ENCODE data around the gene BAHCC1. TPM values are rescaled to one million over a fixed set of nuclear protein-coding genes. Genes with fewer than 3 reads are reported as not detected.

The BAHCC1 gene
- total and polyA plus RNA-seq, 9 of the 15 experiments (the other 6 are each of a cell fraction or from before 2014, with no cell fraction given), result 0.14 to 26.9 (median 5.0) TPM

- TF ChIP-seq ZFP91 (CRISPR knock-in tag; IDR thresholded peaks at IDR 0.05), result no peak
- TF ChIP-seq, protein P1, sequence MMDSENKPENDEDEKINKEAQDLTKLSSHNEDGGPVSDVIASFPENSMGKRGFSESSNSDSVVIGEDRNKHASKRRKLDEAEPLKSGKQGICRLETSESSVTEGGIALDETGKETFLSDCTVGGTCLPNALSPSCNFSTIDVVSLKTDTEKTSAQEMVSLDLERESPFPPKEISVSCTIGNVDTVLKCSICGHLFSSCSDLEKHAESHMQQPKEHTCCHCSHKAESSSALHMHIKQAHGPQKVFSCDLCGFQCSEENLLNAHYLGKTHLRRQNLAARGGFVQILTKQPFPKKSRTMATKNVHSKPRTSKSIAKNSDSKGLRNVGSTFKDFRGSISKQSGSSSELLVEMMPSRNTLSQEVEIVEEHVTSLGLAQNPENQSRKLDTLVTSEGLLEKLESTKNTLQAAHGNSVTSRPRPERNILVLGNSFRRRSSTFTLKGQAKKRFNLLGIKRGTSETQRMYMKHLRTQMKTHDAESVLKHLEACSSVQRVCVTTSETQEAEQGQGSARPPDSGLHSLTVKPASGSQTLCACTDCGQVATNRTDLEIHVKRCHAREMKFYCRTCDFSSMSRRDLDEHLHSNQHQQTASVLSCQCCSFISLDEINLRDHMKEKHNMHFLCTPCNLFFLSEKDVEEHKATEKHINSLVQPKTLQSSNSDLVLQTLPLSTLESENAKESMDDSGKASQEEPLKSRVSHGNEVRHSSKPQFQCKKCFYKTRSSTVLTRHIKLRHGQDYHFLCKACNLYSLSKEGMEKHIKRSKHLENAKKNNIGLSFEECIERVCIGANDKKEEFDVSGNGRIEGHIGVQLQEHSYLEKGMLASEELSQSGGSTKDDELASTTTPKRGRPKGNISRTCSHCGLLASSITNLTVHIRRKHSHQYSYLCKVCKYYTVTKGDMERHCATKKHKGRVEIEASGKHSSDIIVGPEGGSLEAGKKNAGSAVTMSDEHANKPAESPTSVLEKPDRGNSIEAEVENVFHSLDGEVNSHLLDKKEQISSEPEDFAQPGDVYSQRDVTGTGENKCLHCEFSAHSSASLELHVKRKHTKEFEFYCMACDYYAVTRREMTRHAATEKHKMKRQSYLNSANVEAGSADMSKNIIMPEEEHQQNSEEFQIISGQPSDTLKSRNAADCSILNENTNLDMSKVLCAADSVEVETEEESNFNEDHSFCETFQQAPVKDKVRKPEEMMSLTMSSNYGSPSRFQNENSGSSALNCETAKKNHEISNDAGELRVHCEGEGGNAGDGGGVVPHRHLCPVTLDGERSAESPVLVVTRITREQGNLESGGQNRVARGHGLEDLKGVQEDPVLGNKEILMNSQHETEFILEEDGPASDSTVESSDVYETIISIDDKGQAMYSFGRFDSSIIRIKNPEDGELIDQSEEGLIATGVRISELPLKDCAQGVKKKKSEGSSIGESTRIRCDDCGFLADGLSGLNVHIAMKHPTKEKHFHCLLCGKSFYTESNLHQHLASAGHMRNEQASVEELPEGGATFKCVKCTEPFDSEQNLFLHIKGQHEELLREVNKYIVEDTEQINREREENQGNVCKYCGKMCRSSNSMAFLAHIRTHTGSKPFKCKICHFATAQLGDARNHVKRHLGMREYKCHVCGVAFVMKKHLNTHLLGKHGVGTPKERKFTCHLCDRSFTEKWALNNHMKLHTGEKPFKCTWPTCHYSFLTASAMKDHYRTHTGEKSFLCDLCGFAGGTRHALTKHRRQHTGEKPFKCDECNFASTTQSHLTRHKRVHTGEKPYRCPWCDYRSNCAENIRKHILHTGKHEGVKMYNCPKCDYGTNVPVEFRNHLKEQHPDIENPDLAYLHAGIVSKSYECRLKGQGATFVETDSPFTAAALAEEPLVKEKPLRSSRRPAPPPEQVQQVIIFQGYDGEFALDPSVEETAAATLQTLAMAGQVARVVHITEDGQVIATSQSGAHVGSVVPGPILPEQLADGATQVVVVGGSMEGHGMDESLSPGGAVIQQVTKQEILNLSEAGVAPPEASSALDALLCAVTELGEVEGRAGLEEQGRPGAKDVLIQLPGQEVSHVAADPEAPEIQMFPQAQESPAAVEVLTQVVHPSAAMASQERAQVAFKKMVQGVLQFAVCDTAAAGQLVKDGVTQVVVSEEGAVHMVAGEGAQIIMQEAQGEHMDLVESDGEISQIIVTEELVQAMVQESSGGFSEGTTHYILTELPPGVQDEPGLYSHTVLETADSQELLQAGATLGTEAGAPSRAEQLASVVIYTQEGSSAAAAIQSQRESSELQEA (IDR thresholded peaks at IDR 0.05; ENCODE audit: low read depth), result no peak
- no peak for TF ChIP-seq ZNF354B (CRISPR knock-in tag; IDR thresholded peaks at IDR 0.05)
- TF ChIP-seq CBFA2T3 (IDR thresholded peaks at IDR 0.05), result no peak
- no peak for TF ChIP-seq ZNF311 (CRISPR knock-in tag; IDR thresholded peaks at IDR 0.05)
- no peak for TF ChIP-seq CEBPG (CRISPR knock-in tag; IDR thresholded peaks at IDR 0.05)
- no peak for TF ChIP-seq CEBPG (tag; conservative IDR thresholded peaks at IDR 0.05 in 1 of 2, IDR thresholded peaks at IDR 0.05 in 1 of 2)
- TF ChIP-seq, protein P2, sequence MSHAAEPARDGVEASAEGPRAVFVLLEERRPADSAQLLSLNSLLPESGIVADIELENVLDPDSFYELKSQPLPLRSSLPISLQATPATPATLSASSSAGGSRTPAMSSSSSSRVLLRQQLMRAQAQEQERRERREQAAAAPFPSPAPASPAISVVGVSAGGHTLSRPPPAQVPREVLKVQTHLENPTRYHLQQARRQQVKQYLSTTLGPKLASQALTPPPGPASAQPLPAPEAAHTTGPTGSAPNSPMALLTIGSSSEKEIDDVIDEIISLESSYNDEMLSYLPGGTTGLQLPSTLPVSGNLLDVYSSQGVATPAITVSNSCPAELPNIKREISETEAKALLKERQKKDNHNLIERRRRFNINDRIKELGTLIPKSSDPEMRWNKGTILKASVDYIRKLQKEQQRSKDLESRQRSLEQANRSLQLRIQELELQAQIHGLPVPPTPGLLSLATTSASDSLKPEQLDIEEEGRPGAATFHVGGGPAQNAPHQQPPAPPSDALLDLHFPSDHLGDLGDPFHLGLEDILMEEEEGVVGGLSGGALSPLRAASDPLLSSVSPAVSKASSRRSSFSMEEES (CRISPR knock-in tag; IDR thresholded peaks at IDR 0.05), result no peak
- TF ChIP-seq POLR2G (IDR thresholded peaks at IDR 0.05; ENCODE audit: low read depth, low read length), result 0 out of 2 replicates have a peak, but pooled peaks have one; percentile 18
- no peak for TF ChIP-seq ZNF584 (CRISPR knock-in tag; IDR thresholded peaks at IDR 0.05; ENCODE audit: low read depth)
- no peak for TF ChIP-seq TBL1XR1 (IDR thresholded peaks at IDR 0.05; ENCODE audit: low read length in 2 of 2)
- no peak for TF ChIP-seq ZNF707 (CRISPR knock-in tag; conservative IDR thresholded peaks at IDR 0.05)
- TF ChIP-seq ID3 (CRISPR knock-in tag; IDR thresholded peaks at IDR 0.05), result no peak
- no peak for TF ChIP-seq ID3 (tag; IDR thresholded peaks at IDR 0.05)
Measured at GRCh38 chr17:81457401-81457800, 62.1 kb downstream of the BAHCC1 start (continued).
